AG09309 (cell line): ENCODE results near the gene PKD2.
"Not testable (repeated sequence)": the region's sequence is repeated elsewhere in the genome, so short reads cannot be mapped to it uniquely, and the experiment has no call there.

Source experiments
- DNase-seq: peaks from one replicate; pipeline ENCODE4 v3.0.0-alpha.2; 2010; ENCODE audit warnings: low read depth
- H3K4me3 ChIP-seq: 2 replicates; pipeline ENCODE4 v1.5.1; 2011; ENCODE audit warnings: mild to moderate bottlenecking, low read depth, low read length, moderate library complexity; ENCODE audit not compliant: control insufficient read depth
- TF ChIP-seq, protein P1 (sequence below): IDR thresholded peaks from 2 replicates; pipeline ENCODE4 v1.5.1; 2011; ENCODE audit warnings: mild to moderate bottlenecking, low read depth, low read length, inconsistent platforms; ENCODE audit not compliant: insufficient read depth, control insufficient read depth; ENCODE audit errors: missing control alignments

PKD2 gene

DNA sequence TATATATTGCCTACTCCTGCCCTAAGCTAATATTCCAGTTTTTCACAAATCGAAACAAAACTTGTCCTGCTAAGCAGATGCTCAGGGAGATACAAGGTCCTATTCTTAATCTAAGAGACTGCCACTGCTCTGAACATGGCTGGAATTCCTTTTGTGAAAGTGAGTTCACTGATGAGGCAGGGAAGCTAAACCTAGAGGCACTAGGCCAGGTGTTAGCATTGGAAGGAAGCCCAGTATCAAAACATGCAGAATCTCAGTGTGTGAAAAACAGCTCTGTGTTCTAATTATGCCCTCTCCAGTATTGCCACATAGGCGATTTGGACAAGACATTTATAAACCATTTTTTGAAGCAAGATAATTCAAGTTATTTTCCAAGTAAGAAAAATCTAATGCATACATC, 103.4 kb downstream of the PKD2 start:
- TF ChIP-seq, protein P1, sequence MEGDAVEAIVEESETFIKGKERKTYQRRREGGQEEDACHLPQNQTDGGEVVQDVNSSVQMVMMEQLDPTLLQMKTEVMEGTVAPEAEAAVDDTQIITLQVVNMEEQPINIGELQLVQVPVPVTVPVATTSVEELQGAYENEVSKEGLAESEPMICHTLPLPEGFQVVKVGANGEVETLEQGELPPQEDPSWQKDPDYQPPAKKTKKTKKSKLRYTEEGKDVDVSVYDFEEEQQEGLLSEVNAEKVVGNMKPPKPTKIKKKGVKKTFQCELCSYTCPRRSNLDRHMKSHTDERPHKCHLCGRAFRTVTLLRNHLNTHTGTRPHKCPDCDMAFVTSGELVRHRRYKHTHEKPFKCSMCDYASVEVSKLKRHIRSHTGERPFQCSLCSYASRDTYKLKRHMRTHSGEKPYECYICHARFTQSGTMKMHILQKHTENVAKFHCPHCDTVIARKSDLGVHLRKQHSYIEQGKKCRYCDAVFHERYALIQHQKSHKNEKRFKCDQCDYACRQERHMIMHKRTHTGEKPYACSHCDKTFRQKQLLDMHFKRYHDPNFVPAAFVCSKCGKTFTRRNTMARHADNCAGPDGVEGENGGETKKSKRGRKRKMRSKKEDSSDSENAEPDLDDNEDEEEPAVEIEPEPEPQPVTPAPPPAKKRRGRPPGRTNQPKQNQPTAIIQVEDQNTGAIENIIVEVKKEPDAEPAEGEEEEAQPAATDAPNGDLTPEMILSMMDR: no peak
- no peak for DNase-seq
- H3K4me3 ChIP-seq: no peak overlapping the region

DNA sequence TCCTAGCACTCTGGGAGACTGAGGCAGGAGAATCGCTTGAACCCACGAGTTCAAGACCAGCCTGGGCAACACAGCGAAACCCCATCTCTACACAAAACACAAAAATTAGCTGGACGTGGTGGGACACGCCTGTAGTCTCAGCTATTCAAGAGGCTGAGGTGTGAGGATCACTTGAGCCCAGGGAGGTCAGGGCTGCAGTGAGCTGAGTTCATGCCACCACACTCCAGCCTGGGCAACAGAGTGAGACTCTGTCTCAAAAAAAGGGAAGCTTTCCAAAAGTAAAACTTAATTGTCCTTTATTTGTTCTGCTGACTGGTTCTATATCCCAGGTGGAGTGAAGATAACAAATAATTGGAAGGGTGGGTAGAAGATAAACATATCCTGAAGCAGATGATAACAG, 105.4 kb downstream of the PKD2 start:
- H3K4me3 ChIP-seq: no peak overlapping the region
- TF ChIP-seq, protein P1: no peak
- DNase-seq: no peak

DNA sequence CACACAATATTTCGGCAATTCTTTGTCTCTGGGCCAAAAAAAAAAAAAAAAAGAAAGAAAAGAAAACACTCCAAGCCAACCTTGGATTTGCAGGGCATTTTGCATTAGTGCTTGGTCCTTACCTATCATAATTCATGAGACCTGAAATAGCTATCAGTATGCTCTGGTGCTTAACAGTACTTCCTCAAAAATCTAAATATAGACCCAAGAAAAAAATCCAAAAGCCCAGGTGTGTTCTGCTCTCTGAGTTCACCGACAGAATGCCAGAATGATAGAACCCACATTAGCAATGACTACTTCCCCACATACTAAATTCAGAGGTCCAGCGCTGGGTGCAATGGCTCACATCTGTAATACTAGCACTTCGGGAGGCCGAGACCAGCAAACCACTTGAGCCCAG, 108.2 kb downstream of the PKD2 start:
- no peak overlapping the region for H3K4me3 ChIP-seq
- DNase-seq: no peak
- TF ChIP-seq, protein P1: no peak

DNA sequence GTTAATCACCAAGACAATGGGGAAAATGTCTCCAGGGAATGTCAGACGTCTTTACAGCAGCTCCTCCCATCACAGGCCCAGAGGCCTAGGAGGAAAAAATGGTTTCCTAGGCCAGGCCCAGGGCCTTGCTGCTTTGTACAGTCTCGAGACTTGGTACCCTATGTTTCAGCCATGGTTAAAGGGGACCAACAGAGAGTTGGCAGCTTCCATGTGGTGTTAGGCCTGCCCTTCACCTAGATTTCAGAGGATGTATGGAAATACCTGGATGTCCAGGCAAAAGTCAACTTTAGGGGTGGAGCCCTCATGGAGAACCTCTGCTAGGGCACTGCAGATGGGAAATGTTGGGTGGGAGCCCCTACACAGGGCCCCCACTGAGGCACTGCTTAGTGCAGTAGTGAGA, 112.5 kb downstream of the PKD2 start:
- H3K4me3 ChIP-seq: no peak overlapping the region
- TF ChIP-seq, protein P1: no peak
- no peak for DNase-seq

DNA sequence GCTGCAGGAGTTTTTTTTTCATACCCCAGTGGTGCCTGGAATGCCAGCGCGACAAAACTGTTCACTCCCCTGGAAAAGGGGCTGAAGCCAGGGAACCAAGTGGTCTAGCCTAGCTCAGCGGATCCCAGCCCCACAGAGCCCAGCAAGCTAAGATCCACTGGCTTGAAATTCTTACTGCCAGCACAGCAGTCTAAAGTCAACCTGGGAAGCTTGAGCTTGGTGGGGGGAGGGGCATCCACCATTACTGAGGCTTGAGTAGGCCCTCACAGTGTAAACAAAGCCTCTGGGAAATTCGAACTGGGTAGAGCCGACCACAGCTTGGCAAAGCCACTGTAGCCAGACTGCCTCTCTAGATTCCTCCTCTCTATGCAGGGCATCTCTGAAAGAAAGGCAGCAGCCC, 114.8 kb downstream of the PKD2 start:
- DNase-seq, H3K4me3 ChIP-seq: not testable (repeated sequence)
